GM12878 (cell line): ENCODE data around the gene PPP1R3G. TPM values are rescaled to one million over a fixed set of nuclear protein-coding genes. Genes with fewer than 3 reads are reported as not detected.

Experiments used
- ATAC-seq: fragments of 200-7000 bp; cut with Tn5 transposase; 3 replicates; pipeline ENCODE4 v1.9.1; 2020; ENCODE audit warnings: mild to moderate bottlenecking, moderate library complexity
- BruUV-seq: library from RNA; stranded (reverse); fragments of 400-500 nt; replicated peaks from 2 replicates; lab custom pipeline; 2021; lab: Mats Ljungman, UMichigan
- CTCF ChIA-PET: fragments of 300-600 bp; sonication (Branson Sonifier 250); formaldehyde crosslinking; extraction: SDS; loops from one replicate; lab custom pipeline; 2021; ENCODE audit warnings: inconsistent platforms; lab: Yijun Ruan, JAX
- POLR2A ChIA-PET: fragments of 350-600 bp; formaldehyde crosslinking; extraction: SDS; loops from one replicate; lab custom pipeline; 2021; ENCODE audit warnings: inconsistent platforms; lab: Charles Lee
- RAD21 ChIA-PET: fragments of 300-600 bp; sonication (Branson Sonifier 250); formaldehyde crosslinking; loops from one replicate; lab custom pipeline; 2023; ENCODE audit warnings: antibody characterized with exemption; ENCODE audit not compliant: unreplicated experiment; lab: Charles Lee
- SMC1A ChIA-PET: fragments of 300-600 bp; sonication (Branson Sonifier 250); formaldehyde crosslinking; loops from one replicate; lab custom pipeline; 2023; ENCODE audit not compliant: unreplicated experiment, uncharacterized antibody; lab: Charles Lee
- DNase-seq: peaks from one replicate; pipeline ENCODE4 v3.0.0-alpha.2; 2011; ENCODE audit warnings: low read depth, low spot score
- FAIRE-seq: peaks from 3 replicates; lab custom pipeline; 2011; peaks lifted over from hg19 to GRCh38; lab: Jason Lieb, UNC
- H2AFZ ChIP-seq: 2 replicates; pipeline ENCODE4 v1.6.0; 2011; ENCODE audit warnings: low read depth, low read length, control low read depth; ENCODE audit not compliant: control insufficient read depth
- H3K27ac ChIP-seq: 2 replicates; pipeline ENCODE4 v1.5.1; 2011; ENCODE audit warnings: control low read depth; ENCODE audit not compliant: control insufficient read depth, insufficient read depth
- H3K27me3 ChIP-seq, 2 experiments: replicated peaks in 1 of 2; 2 replicates each; pipeline versions ENCODE4 v1.6.0 to v1.6.1; 2011; ENCODE audit warnings: low read length in 1 of 2; ENCODE audit not compliant: control insufficient read depth in 2 of 2, insufficient read depth in 2 of 2
- H3K36me3 ChIP-seq, 2 experiments: 2 replicates each; pipeline ENCODE4 v1.5.1; 2011; ENCODE audit warnings: low read length in 1 of 2; ENCODE audit not compliant: control insufficient read depth in 2 of 2, insufficient read depth in 2 of 2
- H3K4me1 ChIP-seq: 2 replicates; pipeline ENCODE4 v1.6.1; 2011; ENCODE audit warnings: mild to moderate bottlenecking, low read length, moderate library complexity, mixed read lengths; ENCODE audit not compliant: control insufficient read depth, insufficient read depth
- H3K4me2 ChIP-seq: 2 replicates; pipeline ENCODE4 v1.6.0; 2011; ENCODE audit warnings: control low read depth; ENCODE audit not compliant: control insufficient read depth, insufficient read depth
- H3K4me3 ChIP-seq: fragments of 200-600 bp; sonication (generic); 2 replicates; pipeline ENCODE4 v1.5.1; 2016
- H3K79me2 ChIP-seq: 2 replicates; pipeline ENCODE4 v1.6.0; 2011; ENCODE audit warnings: low read length; ENCODE audit not compliant: control insufficient read depth, insufficient read depth
- H3K9ac ChIP-seq: 2 replicates; pipeline ENCODE4 v1.8.0; 2011; ENCODE audit warnings: low read length, control low read depth, mixed read lengths; ENCODE audit not compliant: control insufficient read depth, insufficient read depth
- H3K9me3 ChIP-seq: replicated peaks from 3 replicates; pipeline ENCODE4 v1.5.1; 2011; ENCODE audit warnings: mild to moderate bottlenecking, low read length; ENCODE audit not compliant: control insufficient read depth, insufficient read depth
- H4K20me1 ChIP-seq: 2 replicates; pipeline ENCODE4 v1.6.0; 2011; ENCODE audit not compliant: control insufficient read depth, insufficient read depth
- BCL11A ChIP-seq: IDR thresholded peaks from 2 replicates; pipeline ENCODE4 v1.6.1; 2011; ENCODE audit warnings: low read depth, low read length
- BHLHE40 ChIP-seq, 2 experiments: fragments of 450-650 bp in 1 of 2; IDR thresholded peaks; 2 replicates each; pipeline ENCODE4 v1.6.1; 2011 to 2017; ENCODE audit warnings: low read depth in 2 of 2, borderline replicate concordance in 1 of 2, improper control_type of control experiment in 1 of 2, low read length in 1 of 2, mild to moderate bottlenecking in 1 of 2
- BMI1 ChIP-seq: fragments of 450-650 bp; IDR thresholded peaks from 2 replicates; pipeline ENCODE4 v1.6.1; 2016; ENCODE audit warnings: mild to moderate bottlenecking, moderate library complexity, borderline replicate concordance
- CEBPB ChIP-seq, 2 experiments: fragments of 150-350 bp in 1 of 2; IDR thresholded peaks; 2 replicates each; pipeline ENCODE4 v1.6.1; 2012 to 2014; ENCODE audit warnings: low read depth in 2 of 2, low read length in 2 of 2, borderline replicate concordance in 1 of 2, inconsistent platforms in 1 of 2
- CREM ChIP-seq: IDR thresholded peaks from 2 replicates; pipeline ENCODE4 v1.6.1; 2014; ENCODE audit warnings: antibody characterized with exemption, low read depth
- EED ChIP-seq: sonication (generic); IDR thresholded peaks from 2 replicates; pipeline ENCODE4 v1.6.1; 2016; ENCODE audit warnings: antibody characterized with exemption, low read depth
- ETV6 ChIP-seq, 2 experiments: fragments of 450-650 bp in 1 of 2; IDR thresholded peaks in 1 of 2; conservative IDR thresholded peaks in 1 of 2; 2 replicates each; pipeline ENCODE4 v1.6.1; 2014; ENCODE audit warnings: antibody characterized with exemption in 1 of 2, borderline replicate concordance in 1 of 2, low read depth in 1 of 2, mild to moderate bottlenecking in 1 of 2, moderate library complexity in 1 of 2
- FOXM1 ChIP-seq: IDR thresholded peaks from 2 replicates; pipeline ENCODE4 v1.6.1; 2012; ENCODE audit warnings: low read depth, mild to moderate bottlenecking, inconsistent platforms, low read length, moderate library complexity
- IKZF1 ChIP-seq: fragments of 450-650 bp; conservative IDR thresholded peaks from 2 replicates; pipeline ENCODE4 v1.6.1; 2017; ENCODE audit warnings: antibody characterized with exemption, mild to moderate bottlenecking
- IKZF2 ChIP-seq, 2 experiments: fragments of 450-650 bp; IDR thresholded peaks; 2 replicates each; pipeline ENCODE4 v1.6.1; 2017; ENCODE audit warnings: mild to moderate bottlenecking in 2 of 2, moderate library complexity in 2 of 2
- LARP7 ChIP-seq: fragments of 450-650 bp; IDR thresholded peaks from 2 replicates; pipeline ENCODE4 v1.6.1; 2017; ENCODE audit warnings: mild to moderate bottlenecking
- MTA2 ChIP-seq: fragments of 450-650 bp; IDR thresholded peaks from 2 replicates; pipeline ENCODE4 v1.6.1; 2016; ENCODE audit warnings: low read depth, mild to moderate bottlenecking, moderate library complexity
- NFXL1 ChIP-seq: fragments of 450-650 bp; IDR thresholded peaks from 2 replicates; pipeline ENCODE4 v1.6.1; 2017; ENCODE audit warnings: antibody characterized with exemption, mild to moderate bottlenecking, borderline replicate concordance
- PBX3 ChIP-seq: IDR thresholded peaks from 2 replicates; pipeline ENCODE4 v1.6.1; 2011; ENCODE audit warnings: mild to moderate bottlenecking, low read depth, low read length, moderate library complexity; ENCODE audit not compliant: insufficient replicate concordance
- POU2F2 ChIP-seq: IDR thresholded peaks from 3 replicates; pipeline ENCODE4 v1.6.1; 2011; ENCODE audit warnings: low read depth, mild to moderate bottlenecking, low read length, borderline replicate concordance
- RAD21 ChIP-seq: IDR thresholded peaks from 2 replicates; pipeline ENCODE4 v1.6.1; 2011; ENCODE audit warnings: mild to moderate bottlenecking, low read depth, low read length, moderate library complexity; ENCODE audit not compliant: insufficient read depth
- RBBP5 ChIP-seq: fragments of 200-600 bp; sonication (generic); conservative IDR thresholded peaks from 2 replicates; pipeline ENCODE4 v1.6.1; 2016
- RFX5 ChIP-seq: IDR thresholded peaks from 2 replicates; pipeline ENCODE4 v1.6.1; 2011; ENCODE audit warnings: low read depth, low read length, improper control_type of control experiment
- RUNX3 ChIP-seq: IDR thresholded peaks from 2 replicates; pipeline ENCODE4 v1.6.1; 2012; ENCODE audit warnings: low read length, inconsistent platforms
- SMAD1 ChIP-seq: fragments of 450-650 bp; IDR thresholded peaks from 2 replicates; pipeline ENCODE4 v1.6.1; 2018; ENCODE audit warnings: mild to moderate bottlenecking, low read depth; ENCODE audit not compliant: partially characterized antibody
- SP1 ChIP-seq: IDR thresholded peaks from one replicate; pipeline ENCODE4 v1.6.1; 2011; ENCODE audit warnings: low read depth, low read length
- SPI1 ChIP-seq: IDR thresholded peaks from 2 replicates; pipeline ENCODE4 v1.6.1; 2011; ENCODE audit warnings: low read depth, mild to moderate bottlenecking, low read length, moderate library complexity, borderline replicate concordance; ENCODE audit not compliant: insufficient read depth
- SUPT20H ChIP-seq: IDR thresholded peaks from 2 replicates; pipeline ENCODE4 v1.6.1; 2011; ENCODE audit warnings: low read depth, mild to moderate bottlenecking, low read length, moderate library complexity, borderline replicate concordance; ENCODE audit not compliant: control insufficient read depth
- TCF12 ChIP-seq: IDR thresholded peaks from 2 replicates; pipeline ENCODE4 v1.6.1; 2011; ENCODE audit warnings: low read depth, mild to moderate bottlenecking, low read length
- TCF3 ChIP-seq: IDR thresholded peaks from 2 replicates; pipeline ENCODE4 v1.6.1; 2012; ENCODE audit warnings: low read depth, mild to moderate bottlenecking, low read length, borderline replicate concordance; ENCODE audit not compliant: insufficient read depth
- TCF7 ChIP-seq: IDR thresholded peaks from 2 replicates; pipeline ENCODE4 v1.6.1; 2014; ENCODE audit warnings: antibody characterized with exemption, borderline replicate concordance
- WGBS: methylation state at CpG from one replicate; pipeline ENCODE4 v1.1.6; 2016; ENCODE audit warnings: low lambda C conversion rate; ENCODE audit not compliant: insufficient replicate concordance, insufficient coverage; ENCODE audit errors: missing lambda C conversion rate; 5-methylcytosine and 5-hydroxymethylcytosine counted together
- in situ Hi-C: fragments of 300-500 bp; cut with MboI; formaldehyde crosslinking; loops from 9 replicates; pipeline ENCODE4 v1.14.3; 2018; ENCODE audit warnings: mixed read lengths
- intact Hi-C: fragments of 100-400 bp; cut with micrococcal nuclease; formaldehyde crosslinking; loops from one replicate; pipeline ENCODE4 v1.14.2; 2022; ENCODE audit not compliant: unreplicated experiment
- polyA plus RNA-seq, 11 experiments: library from polyadenylated mRNA; depleted of rRNA in 4 of 11; unstranded in 6 of 11; stranded (reverse) in 5 of 11; fragments of >200 nt; fragmentation: Nextera tagmentation in 4 of 11; fragmentation: Illumina TruSeq in 1 of 11; extraction: Ambion mirVana in 4 of 11; extraction: Trizol in 1 of 11; gene quantifications; 1 replicate in 1 of 11; 2 replicates in 10 of 11; pipeline versions ENCODE4 v1.2.1 to v1.2.3, GENCODE V29; 2011 to 2016; ENCODE audit warnings: inconsistent platforms in 2 of 11, missing spikeins in 2 of 11, low read depth in 1 of 11
- total RNA-seq, 4 experiments: library from RNA; depleted of rRNA in 3 of 4; stranded (reverse); fragments of >200 nt in 3 of 4; fragmentation: Illumina TruSeq in 1 of 4; extraction: Trizol in 1 of 4; gene quantifications; 2 replicates each; pipeline versions ENCODE4 v1.2.1 to v1.2.3, GENCODE V29; 2013 to 2021

Gene PPP1R3G
- total and polyA plus RNA-seq, 10 of the 15 experiments (the other 5 are each of a cell fraction or from before 2014, with no cell fraction given), result 0.01 to 0.10 (median 0.04) TPM; not detected in 4

GRCh38 chr6:5132731-5133130 is 47.6 kb downstream of the PPP1R3G start:
- in situ Hi-C loops (no loop called here), intact Hi-C loops (loop anchor here (5.0 kb wide), 1 partner anchor 75 kb away; no protein-coding TSS in a partner anchor)
- Histone ChIP-seq H2AFZ (peak overlapping the region; percentile 62), H3K4me2 (peak overlapping the region; percentile 77), H3K27me3 (no peaks in the 10 kb centered on the region), H3K9ac (peak overlapping the region; percentile 31), H3K9me3 (no peaks in the 10 kb centered on the region), H3K36me3 (no peaks in the 10 kb centered on the region; a peak in 1 of 4 replicates), H3K4me3 (peak overlapping the region; percentile 41), H3K79me2 (no peaks in the 10 kb centered on the region), H3K4me1 (peaks cover 11% of the 10 kb centered on the region), H3K27ac (no peak overlapping the region), H4K20me1 (no peaks in the 10 kb centered on the region)
- DNase-seq, result peak; percentile 59
- WGBS, result under 1% methylated on average over 7 of the region's 7 CpGs
- FAIRE-seq, result peak; percentile 81
- BruUV-seq, result no TSS peak
- ChIA-PET CTCF (interaction anchor here (1.3 to 2.1 kb wide), 3 partner anchors 11 to 270 kb away, joined by 4 to 12 read pairs (median 5); no protein-coding TSS in a partner anchor), SMC1A (interaction anchor here (1.5 kb wide), 1 partner anchor 11 kb away, joined by 4 read pairs; no protein-coding TSS in a partner anchor), POLR2A (no interaction called here), RAD21 (interaction anchor here (0.6 to 0.9 kb wide), 2 partner anchors 11 to 92 kb away, joined by 4 read pairs; no protein-coding TSS in a partner anchor)
- peak; percentile 93 for ATAC-seq
- TF ChIP-seq SPI1, result 0 out of 2 replicates have a peak, but pooled peaks have one; percentile 8
- no peak for TF ChIP-seq TCF7
- TF ChIP-seq IKZF2 (IDR thresholded peaks at IDR 0.05), result peak; percentile 17 to 21; a peak in 2 of 4 replicates
- TF ChIP-seq MTA2, result no peak
- TF ChIP-seq NFXL1, result no peak
- TF ChIP-seq RFX5, result no peak
- TF ChIP-seq LARP7, result no peak
- 0 out of 2 replicates have a peak, but pooled peaks have one; percentile 36 for TF ChIP-seq RUNX3
- TF ChIP-seq CEBPB (IDR thresholded peaks at IDR 0.05; ENCODE audit: borderline replicate concordance in 1 of 2, low read depth in 2 of 2, low read length in 2 of 2), result no peak
- TF ChIP-seq SP1, result no peak
- peak in 1 of 2 experiments; percentile 90; a peak in 2 of 4 replicates for TF ChIP-seq ETV6 (conservative IDR thresholded peaks at IDR 0.05 in 1 of 2, IDR thresholded peaks at IDR 0.05 in 1 of 2; ENCODE audit: borderline replicate concordance in 1 of 2, low read depth in 1 of 2)
- no peak for TF ChIP-seq RBBP5
- 0 out of 2 replicates have a peak, but pooled peaks have one; percentile 9 for TF ChIP-seq FOXM1
- no peak for TF ChIP-seq BMI1
- peak; percentile 85; the same call in 1 of the 2 replicates for TF ChIP-seq TCF3
- TF ChIP-seq POU2F2, result no peak
- TF ChIP-seq CREM, result peak; percentile 50; the same call in 1 of the 2 replicates
- peak; percentile 74 for TF ChIP-seq TCF12
- no peak for TF ChIP-seq SUPT20H
- TF ChIP-seq EED, result peak; percentile 72
- no peak for TF ChIP-seq BHLHE40 (IDR thresholded peaks at IDR 0.05; ENCODE audit: borderline replicate concordance in 1 of 2, low read depth in 2 of 2, low read length in 1 of 2)
- 0 out of 2 replicates have a peak, but pooled peaks have one; percentile 25 for TF ChIP-seq BCL11A
- peak; percentile 41 for TF ChIP-seq PBX3
- 0 out of 2 replicates have a peak, but pooled peaks have one; percentile 23 for TF ChIP-seq IKZF1
- TF ChIP-seq SMAD1, result no peak
- TF ChIP-seq RAD21, result no peak
